Measurements from ENCODE around the gene IFNLR1.

GRCh38 chr1:24173638-24174575, 13.2 kb downstream of the IFNLR1 start:
- TF ChIP-seq CTCF (IDR thresholded peaks at IDR 0.05) (no peak), POLR2A (IDR thresholded peaks at IDR 0.05) (no peak)
